Measurements from ENCODE around the gene KRT82.

KRT82 gene

DNA sequence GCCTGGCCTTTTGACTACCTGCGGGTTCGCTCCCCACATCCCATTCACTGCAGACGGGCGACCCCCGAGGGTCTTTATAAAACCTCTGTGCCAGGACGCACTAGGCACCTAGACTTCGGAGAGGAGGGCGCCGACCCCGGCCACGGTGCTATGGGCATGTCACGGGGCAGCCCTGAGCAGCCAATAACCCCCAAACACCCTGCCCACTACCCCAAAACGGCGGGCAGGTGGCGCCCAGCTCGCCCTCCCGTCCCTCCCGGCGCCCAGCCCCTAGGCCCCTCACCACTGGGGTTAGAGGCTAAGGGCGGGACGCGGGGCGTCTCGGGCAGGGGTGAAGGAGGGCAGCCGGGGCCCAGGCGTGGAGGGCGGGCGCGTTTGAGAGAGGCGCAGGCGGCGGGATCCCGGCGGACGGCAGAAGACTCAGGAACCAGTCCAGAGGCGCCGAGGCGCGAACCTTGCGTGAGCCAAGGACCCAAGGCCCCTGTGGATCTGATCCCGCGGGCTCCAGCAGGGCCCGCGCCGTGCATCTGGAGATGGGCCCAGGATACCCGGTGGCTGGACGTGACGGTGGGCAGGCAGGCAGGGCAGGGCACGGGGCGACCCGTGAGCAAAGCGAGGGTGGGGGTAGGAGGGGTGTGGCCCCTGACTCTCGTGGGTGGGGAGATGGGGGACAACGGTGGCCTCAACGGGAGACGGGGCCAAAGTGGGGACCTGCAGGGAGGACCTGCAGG, 49.9 kb downstream of the KRT82 start:
- TF ChIP-seq, protein P1, sequence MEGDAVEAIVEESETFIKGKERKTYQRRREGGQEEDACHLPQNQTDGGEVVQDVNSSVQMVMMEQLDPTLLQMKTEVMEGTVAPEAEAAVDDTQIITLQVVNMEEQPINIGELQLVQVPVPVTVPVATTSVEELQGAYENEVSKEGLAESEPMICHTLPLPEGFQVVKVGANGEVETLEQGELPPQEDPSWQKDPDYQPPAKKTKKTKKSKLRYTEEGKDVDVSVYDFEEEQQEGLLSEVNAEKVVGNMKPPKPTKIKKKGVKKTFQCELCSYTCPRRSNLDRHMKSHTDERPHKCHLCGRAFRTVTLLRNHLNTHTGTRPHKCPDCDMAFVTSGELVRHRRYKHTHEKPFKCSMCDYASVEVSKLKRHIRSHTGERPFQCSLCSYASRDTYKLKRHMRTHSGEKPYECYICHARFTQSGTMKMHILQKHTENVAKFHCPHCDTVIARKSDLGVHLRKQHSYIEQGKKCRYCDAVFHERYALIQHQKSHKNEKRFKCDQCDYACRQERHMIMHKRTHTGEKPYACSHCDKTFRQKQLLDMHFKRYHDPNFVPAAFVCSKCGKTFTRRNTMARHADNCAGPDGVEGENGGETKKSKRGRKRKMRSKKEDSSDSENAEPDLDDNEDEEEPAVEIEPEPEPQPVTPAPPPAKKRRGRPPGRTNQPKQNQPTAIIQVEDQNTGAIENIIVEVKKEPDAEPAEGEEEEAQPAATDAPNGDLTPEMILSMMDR (IDR thresholded peaks at IDR 0.05; ENCODE audit: poor library complexity, severe bottlenecking): no peak
- DNase-seq (ENCODE audit: low spot score) (no peak), ATAC-seq (ENCODE audit: low read depth) (no peak)
- H3K27me3 ChIP-seq (ENCODE audit: insufficient read depth, poor library complexity, severe bottlenecking): no peaks in the 10 kb centered on the region
- no peaks in the 10 kb centered on the region for H3K36me3 ChIP-seq (ENCODE audit: low read depth)
- no peak overlapping the region for H3K4me3 ChIP-seq (ENCODE audit: severe bottlenecking)
- H3K4me1 ChIP-seq (ENCODE audit: insufficient read depth, poor library complexity, severe bottlenecking): no peaks in the 10 kb centered on the region
- H3K9me3 ChIP-seq (ENCODE audit: severe bottlenecking): no peaks in the 10 kb centered on the region
- H3K27ac ChIP-seq (ENCODE audit: poor library complexity, severe bottlenecking): no peak overlapping the region

DNA sequence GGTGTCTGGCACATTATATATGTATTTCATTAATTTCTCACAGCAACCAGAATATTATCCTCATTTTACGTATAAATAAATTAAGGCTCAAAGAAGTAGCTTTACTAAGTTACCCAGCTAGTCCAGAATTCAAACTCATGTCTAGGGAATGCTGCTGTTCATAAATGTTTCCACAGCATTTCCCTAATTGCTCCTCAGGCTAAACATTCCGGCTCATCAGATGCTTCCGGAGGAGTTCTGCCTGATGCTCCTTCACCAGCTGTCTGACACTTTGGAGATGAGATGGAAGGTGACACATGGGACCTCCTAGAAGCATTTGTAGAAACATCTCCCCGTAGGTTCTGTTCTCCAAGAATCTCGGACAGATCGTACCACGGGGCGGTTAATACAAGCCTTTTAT, 51.0 kb downstream of the KRT82 start:
- no peak overlapping the region for H3K27ac ChIP-seq (ENCODE audit: poor library complexity, severe bottlenecking)
- no peaks in the 10 kb centered on the region for H3K27me3 ChIP-seq (ENCODE audit: insufficient read depth, poor library complexity, severe bottlenecking)
- no peak overlapping the region for H3K4me3 ChIP-seq (ENCODE audit: severe bottlenecking)
- TF ChIP-seq, protein P1 (IDR thresholded peaks at IDR 0.05; ENCODE audit: poor library complexity, severe bottlenecking): no peak
- no peak for DNase-seq (ENCODE audit: low spot score)
- H3K4me1 ChIP-seq (ENCODE audit: insufficient read depth, poor library complexity, severe bottlenecking): no peaks in the 10 kb centered on the region
- H3K9me3 ChIP-seq (ENCODE audit: severe bottlenecking): no peaks in the 10 kb centered on the region
- ATAC-seq (ENCODE audit: low read depth): no peak
- no peaks in the 10 kb centered on the region for H3K36me3 ChIP-seq (ENCODE audit: low read depth)

DNA sequence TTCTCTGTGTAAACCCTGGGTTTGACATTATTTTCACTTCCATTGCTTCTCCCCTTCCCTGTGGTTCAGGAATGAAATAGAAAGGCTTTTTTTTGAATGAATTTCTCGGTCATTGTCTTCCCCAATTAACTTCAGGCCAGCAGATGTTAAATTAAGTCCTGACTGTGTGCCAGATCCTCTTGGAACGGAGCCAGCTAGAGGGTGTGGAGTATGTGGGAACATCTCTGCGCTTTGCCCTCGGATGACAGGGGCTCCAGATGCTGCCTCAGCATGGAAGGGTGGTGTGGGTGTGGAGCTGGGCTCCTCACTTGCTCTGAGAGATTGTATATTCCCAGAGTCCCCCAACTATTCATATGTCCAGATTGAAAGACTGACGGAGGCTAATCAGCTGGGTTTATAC, 51.9 kb downstream of the KRT82 start:
- Histone ChIP-seq H3K4me1 (ENCODE audit: insufficient read depth, poor library complexity, severe bottlenecking) (peaks cover 5% of the 10 kb centered on the region), H3K4me3 (ENCODE audit: severe bottlenecking) (no peak overlapping the region), H3K27ac (ENCODE audit: poor library complexity, severe bottlenecking) (no peak overlapping the region), H3K9me3 (ENCODE audit: severe bottlenecking) (no peaks in the 10 kb centered on the region), H3K27me3 (ENCODE audit: insufficient read depth, poor library complexity, severe bottlenecking) (no peaks in the 10 kb centered on the region), H3K36me3 (ENCODE audit: low read depth) (no peaks in the 10 kb centered on the region)
- DNase-seq (ENCODE audit: low spot score) (no peak), ATAC-seq (ENCODE audit: low read depth) (no peak)
- TF ChIP-seq, protein P1 (IDR thresholded peaks at IDR 0.05; ENCODE audit: poor library complexity, severe bottlenecking): no peak

DNA sequence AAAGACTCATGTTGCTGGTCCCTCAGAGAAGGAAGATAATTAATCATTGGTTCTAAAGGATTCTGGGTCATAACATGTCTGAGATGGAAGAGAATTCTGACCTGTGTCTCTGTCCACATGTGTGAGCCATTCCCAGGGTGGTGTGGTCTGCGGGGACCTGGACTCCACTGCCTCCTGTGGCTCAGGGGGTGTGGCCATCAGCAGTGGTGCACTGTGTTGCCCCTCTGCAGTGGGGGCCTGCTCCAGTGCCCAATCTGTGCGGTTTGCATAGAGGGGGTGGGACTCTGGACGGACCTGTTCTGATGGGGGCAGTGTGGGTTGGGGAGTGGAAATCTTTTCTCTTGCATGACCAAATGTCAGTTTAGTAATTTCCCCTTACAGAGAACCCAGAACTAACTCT, 52.4 kb downstream of the KRT82 start:
- ATAC-seq (ENCODE audit: low read depth) (no peak), DNase-seq (ENCODE audit: low spot score) (no peak)
- Histone ChIP-seq H3K4me3 (ENCODE audit: severe bottlenecking) (no peak overlapping the region), H3K4me1 (ENCODE audit: insufficient read depth, poor library complexity, severe bottlenecking) (peaks cover 7% of the 10 kb centered on the region), H3K27me3 (ENCODE audit: insufficient read depth, poor library complexity, severe bottlenecking) (no peaks in the 10 kb centered on the region), H3K27ac (ENCODE audit: poor library complexity, severe bottlenecking) (no peak overlapping the region), H3K36me3 (ENCODE audit: low read depth) (no peaks in the 10 kb centered on the region), H3K9me3 (ENCODE audit: severe bottlenecking) (no peaks in the 10 kb centered on the region)
- TF ChIP-seq, protein P1 (IDR thresholded peaks at IDR 0.05; ENCODE audit: poor library complexity, severe bottlenecking): no peak

DNA sequence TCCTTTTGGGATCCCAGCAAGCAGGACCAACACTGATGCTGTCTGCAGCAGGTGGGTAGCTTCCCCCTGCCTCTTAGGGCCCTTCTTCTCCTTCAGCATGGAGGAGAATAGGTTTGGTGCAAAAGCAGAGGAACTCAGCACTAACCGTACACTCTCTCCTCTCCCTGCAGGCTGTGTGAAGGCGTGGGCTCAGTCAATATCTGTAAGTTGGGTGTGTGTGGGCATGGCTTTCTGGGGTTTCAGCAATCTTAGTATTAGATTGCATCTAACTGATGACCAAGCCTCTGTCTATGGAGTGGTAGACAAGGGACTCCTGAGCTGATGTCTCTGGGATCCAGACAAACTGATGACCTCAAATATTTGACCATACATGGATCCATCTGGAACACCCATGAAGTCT, 53.2 kb downstream of the KRT82 start:
- TF ChIP-seq, protein P1 (IDR thresholded peaks at IDR 0.05; ENCODE audit: poor library complexity, severe bottlenecking): no peak
- Histone ChIP-seq H3K4me3 (ENCODE audit: severe bottlenecking) (no peak overlapping the region), H3K9me3 (ENCODE audit: severe bottlenecking) (no peaks in the 10 kb centered on the region), H3K27ac (ENCODE audit: poor library complexity, severe bottlenecking) (no peak overlapping the region), H3K27me3 (ENCODE audit: insufficient read depth, poor library complexity, severe bottlenecking) (no peaks in the 10 kb centered on the region), H3K4me1 (ENCODE audit: insufficient read depth, poor library complexity, severe bottlenecking) (peaks cover 7% of the 10 kb centered on the region), H3K36me3 (ENCODE audit: low read depth) (no peaks in the 10 kb centered on the region)
- no peak for ATAC-seq (ENCODE audit: low read depth)
- no peak for DNase-seq (ENCODE audit: low spot score)

Measured in RWPE2 (cell line).